Endothelial cell of umbilical vein (primary cell): ENCODE data around the gene OXSR1. TPM values are rescaled to one million over a fixed set of nuclear protein-coding genes. Genes with fewer than 3 reads are reported as not detected.

Source experiments
- BruUV-seq: library from RNA; stranded (reverse); fragments of 400-500 nt; replicated peaks from 2 replicates; lab custom pipeline; 2021; lab: Mats Ljungman, UMichigan
- CTCF ChIA-PET: fragments of 300-600, 350-600 bp; sonication (Branson Sonifier 250); formaldehyde crosslinking; loops from one replicate; lab custom pipeline; 2021; ENCODE audit warnings: antibody characterized with exemption, inconsistent platforms; lab: Charles Lee
- POLR2A ChIA-PET: fragments of 300-600, 350-600 bp; sonication (Branson Sonifier 250); formaldehyde crosslinking; loops from one replicate; lab custom pipeline; 2021; ENCODE audit warnings: antibody characterized with exemption, inconsistent platforms; lab: Charles Lee
- DNase-seq: peaks from one replicate; pipeline ENCODE4 v3.0.0-alpha.2; 2011; ENCODE audit warnings: low read depth, low spot score
- FAIRE-seq: peaks from 2 replicates; lab custom pipeline; 2011; peaks lifted over from hg19 to GRCh38; lab: Jason Lieb, UNC
- H2AFZ ChIP-seq: 2 replicates; pipeline ENCODE4 v1.6.0; 2012; ENCODE audit warnings: low read depth, low read length, control low read depth, inconsistent platforms
- H3K27ac ChIP-seq: 2 replicates; pipeline ENCODE4 v1.5.1; 2011; ENCODE audit warnings: low read depth, mild to moderate bottlenecking, control low read depth, low read length, moderate library complexity; ENCODE audit not compliant: insufficient read depth
- H3K27me3 ChIP-seq, 2 experiments: 2 replicates each; pipeline versions ENCODE4 v1.6.0 to v1.6.1; 2011; ENCODE audit warnings: low read length in 2 of 2, mixed read lengths in 1 of 2; ENCODE audit not compliant: control insufficient read depth in 2 of 2, insufficient read depth in 2 of 2
- H3K36me3 ChIP-seq, 2 experiments: 2 replicates in 1 of 2; 3 replicates in 1 of 2; pipeline ENCODE4 v1.5.1; 2011; ENCODE audit warnings: low read length in 2 of 2, mild to moderate bottlenecking in 1 of 2, moderate library complexity in 1 of 2; ENCODE audit not compliant: control insufficient read depth in 2 of 2, insufficient read depth in 2 of 2; ENCODE audit errors: extremely low read depth in 1 of 2
- H3K4me1 ChIP-seq: 3 replicates; pipeline ENCODE4 v1.5.1; 2011; ENCODE audit warnings: mild to moderate bottlenecking, low read length; ENCODE audit not compliant: control insufficient read depth, insufficient read depth; ENCODE audit errors: extremely low read depth
- H3K4me2 ChIP-seq: 2 replicates; pipeline ENCODE4 v1.6.1; 2011; ENCODE audit warnings: low read length, control low read depth, mixed read lengths; ENCODE audit not compliant: insufficient read depth
- H3K4me3 ChIP-seq, 3 experiments: fragments of 200-600 bp in 1 of 3; sonication (generic), shearing (Covaris generic) in 1 of 3; replicated peaks in 1 of 3; 2 replicates each; pipeline ENCODE4 v1.5.1; 2011 to 2016; ENCODE audit warnings: control low read depth in 3 of 3, low read length in 3 of 3, mild to moderate bottlenecking in 2 of 3, inconsistent platforms in 1 of 3, low read depth in 1 of 3, moderate library complexity in 1 of 3; ENCODE audit not compliant: insufficient read depth in 1 of 3
- H3K79me2 ChIP-seq: 2 replicates; pipeline ENCODE4 v1.6.0; 2012; ENCODE audit warnings: low read length, inconsistent platforms; ENCODE audit not compliant: control insufficient read depth, insufficient read depth
- H3K9ac ChIP-seq: replicated peaks from 2 replicates; pipeline ENCODE3; 2011; ENCODE audit warnings: low read length, control low read depth; ENCODE audit not compliant: insufficient read depth; ENCODE audit errors: extremely low read depth
- H3K9me1 ChIP-seq: replicated peaks from 3 replicates; pipeline ENCODE4 v1.6.0; 2011; ENCODE audit warnings: mild to moderate bottlenecking, low read length; ENCODE audit not compliant: control insufficient read depth, insufficient read depth; ENCODE audit errors: extremely low read depth
- H3K9me3 ChIP-seq: replicated peaks from 2 replicates; pipeline ENCODE4 v1.5.1; 2012; ENCODE audit warnings: low read length, inconsistent platforms; ENCODE audit not compliant: control insufficient read depth, insufficient read depth
- H4K20me1 ChIP-seq: replicated peaks from 2 replicates; pipeline ENCODE3; 2011; ENCODE audit warnings: mild to moderate bottlenecking, low read length; ENCODE audit not compliant: control insufficient read depth, insufficient read depth; ENCODE audit errors: extremely low read depth
- CTCF ChIP-seq, 2 donors: IDR thresholded peaks; 1 replicate in 1 of 2; 2 replicates in 1 of 2; pipeline ENCODE4 v1.5.1; 2011; ENCODE audit warnings: low read length in 2 of 2, mild to moderate bottlenecking in 2 of 2, moderate library complexity in 2 of 2, control low read depth in 1 of 2, inconsistent platforms in 1 of 2, low read depth in 1 of 2; ENCODE audit not compliant: insufficient read depth in 1 of 2; ENCODE audit errors: extremely low read depth in 1 of 2
- EZH2 ChIP-seq: IDR thresholded peaks from 2 replicates; pipeline ENCODE4 v1.6.1; 2012; ENCODE audit warnings: borderline replicate concordance, low read depth, mild to moderate bottlenecking, moderate library complexity, low read length, inconsistent platforms; ENCODE audit not compliant: severe bottlenecking
- FOS ChIP-seq: IDR thresholded peaks from 2 replicates; pipeline ENCODE4 v1.6.1; 2011; ENCODE audit warnings: mild to moderate bottlenecking, low read length, moderate library complexity, borderline replicate concordance; ENCODE audit not compliant: insufficient read depth
- GATA2 ChIP-seq: IDR thresholded peaks from 2 replicates; pipeline ENCODE4 v1.7.0; 2011; ENCODE audit warnings: low read depth, mild to moderate bottlenecking, moderate library complexity, mixed read lengths, low read length; ENCODE audit not compliant: insufficient read length, insufficient read depth
- JUN ChIP-seq: IDR thresholded peaks from 2 replicates; pipeline ENCODE4 v1.6.1; 2011; ENCODE audit warnings: borderline replicate concordance, low read depth; ENCODE audit not compliant: insufficient read length, insufficient read depth
- MYC ChIP-seq: IDR thresholded peaks from one replicate; pipeline ENCODE4 v1.6.1; 2011; ENCODE audit warnings: mild to moderate bottlenecking, low read depth, low read length
- POLR2A ChIP-seq: IDR thresholded peaks from 2 replicates; pipeline ENCODE4 v1.6.1; 2012; ENCODE audit warnings: low read depth, mild to moderate bottlenecking, control low read depth, low read length
- POLR2AphosphoS5 ChIP-seq: IDR thresholded peaks from 2 replicates; pipeline ENCODE4 v1.6.1; 2012; ENCODE audit warnings: low read depth, mild to moderate bottlenecking, control low read depth, low read length, moderate library complexity; ENCODE audit not compliant: insufficient read depth
- dilution Hi-C: fragments of 300-500 bp; cut with MboI; formaldehyde crosslinking; loops from one replicate; pipeline ENCODE4 v1.15.0; 2019; ENCODE audit warnings: low sequenced_read_pairs; ENCODE audit not compliant: extremely low pct_ligation_motif_present
- intact Hi-C: fragments of 100-400 bp; cut with micrococcal nuclease; formaldehyde crosslinking; loops from one replicate; pipeline ENCODE4 v1.10.0; 2022
- polyA plus RNA-seq, 4 experiments: library from polyadenylated mRNA; depleted of rRNA in 3 of 4; stranded (reverse) in 3 of 4; unstranded in 1 of 4; fragments of >200 nt; gene quantifications; 2 replicates each; pipeline versions ENCODE4 v1.2.1 to v1.2.3, GENCODE V29; 2011 to 2012; ENCODE audit warnings: missing spikeins in 1 of 4
- total RNA-seq: library from RNA; stranded (reverse); gene quantifications from 2 replicates; pipeline ENCODE4 v1.2.3, GENCODE V29; 2021
- TF ChIP-seq, protein P1 (sequence below): IDR thresholded peaks from 2 replicates; pipeline ENCODE4 v1.6.1; 2011; ENCODE audit not compliant: insufficient read depth, insufficient read length

The OXSR1 gene
- total and polyA plus RNA-seq, 2 donors (not counting 3 experiments of a cell fraction or from before 2014, with no cell fraction given), result 15.1 to 32.9 TPM

DNA sequence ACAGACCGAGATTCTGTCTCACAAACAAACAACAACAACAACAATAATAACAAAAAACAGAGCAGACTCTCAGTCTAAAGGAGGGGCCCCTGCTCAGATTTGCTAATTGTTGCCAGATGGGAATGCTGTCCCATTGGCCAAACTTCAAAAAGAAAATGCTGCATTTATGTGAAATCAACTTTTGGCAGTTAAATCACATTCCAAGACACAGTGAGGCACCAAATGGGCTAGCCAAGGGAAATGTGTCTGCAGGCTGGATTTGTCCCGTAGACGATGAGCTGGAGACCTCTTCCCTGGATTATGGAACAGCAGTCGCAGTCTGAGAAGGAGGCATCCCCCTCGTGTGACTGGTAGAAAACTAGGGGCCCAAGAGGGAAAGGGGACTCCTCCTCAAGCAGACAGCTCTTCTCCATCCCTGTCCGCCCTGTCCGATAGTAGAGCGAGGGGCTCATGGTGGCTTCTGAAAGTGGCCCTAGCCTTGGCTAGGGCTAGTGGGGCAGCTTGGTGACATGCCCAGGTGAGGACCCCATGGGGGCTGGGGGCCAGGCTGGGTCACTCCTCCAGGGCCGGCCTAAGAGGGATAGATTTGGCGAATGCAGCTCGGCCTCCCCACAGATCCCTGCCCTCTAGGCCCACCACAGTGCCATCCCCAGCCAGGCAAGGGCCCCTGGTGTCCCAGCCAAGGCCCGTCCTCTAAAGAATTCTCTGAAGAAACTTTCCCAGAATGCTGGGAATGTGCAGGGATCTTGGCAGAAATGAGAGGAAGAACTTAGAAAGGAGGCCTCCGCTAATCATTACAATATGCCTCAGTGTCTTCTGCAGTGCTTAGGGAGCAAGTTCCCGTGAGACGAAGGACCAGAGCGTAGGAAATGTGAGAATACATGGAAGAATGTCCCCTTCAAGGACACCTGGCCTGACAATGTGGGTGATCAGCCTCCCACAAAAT is 118.7 kb downstream of the OXSR1 start:
- no peaks in the 10 kb centered on the region for H3K9me3 ChIP-seq
- dilution Hi-C loops (no loop called here), intact Hi-C loops (no loop called here)
- ChIA-PET POLR2A (no interaction called here), CTCF (no interaction called here)
- TF ChIP-seq, protein P1, sequence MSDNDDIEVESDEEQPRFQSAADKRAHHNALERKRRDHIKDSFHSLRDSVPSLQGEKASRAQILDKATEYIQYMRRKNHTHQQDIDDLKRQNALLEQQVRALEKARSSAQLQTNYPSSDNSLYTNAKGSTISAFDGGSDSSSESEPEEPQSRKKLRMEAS, result no peak
- no peak for TF ChIP-seq JUN
- TF ChIP-seq CTCF (IDR thresholded peaks at IDR 0.05; ENCODE audit: extremely low read depth in 1 of 2, insufficient read depth in 1 of 2, low read depth in 1 of 2, low read length in 2 of 2), result no peak
- TF ChIP-seq POLR2AphosphoS5, result no peak
- TF ChIP-seq POLR2A, result no peak
- TF ChIP-seq EZH2, result no peak
- TF ChIP-seq GATA2, result no peak
- no peak for TF ChIP-seq FOS
- no peak for TF ChIP-seq MYC
- H4K20me1 ChIP-seq, result no peaks in the 10 kb centered on the region
- H3K27me3 ChIP-seq, result no peaks in the 10 kb centered on the region
- H3K4me2 ChIP-seq, result no peak overlapping the region
- H3K79me2 ChIP-seq, result no peaks in the 10 kb centered on the region
- BruUV-seq, result no TSS peak
- no peaks in the 10 kb centered on the region for H3K36me3 ChIP-seq
- H2AFZ ChIP-seq, result no peak overlapping the region
- no peaks in the 10 kb centered on the region for H3K9me1 ChIP-seq
- no peak overlapping the region for H3K9ac ChIP-seq
- H3K27ac ChIP-seq, result no peak overlapping the region
- DNase-seq, result no peak
- H3K4me3 ChIP-seq, result no peak overlapping the region
- H3K4me1 ChIP-seq, result no peaks in the 10 kb centered on the region
- FAIRE-seq, result no peak
